GM21723 (cell line): ENCODE data around the gene HOXA10.
A peak's percentile ranks its signal among the peaks of the same experiment; 100 is the strongest.

Experiments
- ATAC-seq: cut with Tn5 transposase; IDR thresholded peaks from one replicate; pipeline ENCODE4 v1.9.1; 2021; ENCODE audit warnings: mild to moderate bottlenecking, moderate library complexity; ENCODE audit not compliant: unreplicated experiment

The HOXA10 gene

GRCh38 chr7:27168265-27168947 is 5.7 kb downstream of the HOXA10 start:
- ATAC-seq: no peak

GRCh38 chr7:27167916-27168264 is 6.2 kb downstream of the HOXA10 start:
- no peak for ATAC-seq

GRCh38 chr7:27166531-27167505 is 7.3 kb downstream of the HOXA10 start:
- ATAC-seq: no peak

- ATAC-seq: no peak
These were observed 8.1 kb downstream of the HOXA10 start for GRCh38 chr7:27165996-27166530.

GRCh38 chr7:27165089-27165995 is 8.8 kb downstream of the HOXA10 start, which contains the start of gene HOXA9:
Gene HOXA9 (minus strand): TSS chr7:27165537. CDS start chr7:27165457, 80 bp downstream.
- ATAC-seq: no peak

- no peak for ATAC-seq
These were observed 9.6 kb downstream of the HOXA10 start for GRCh38 chr7:27164367-27165088.

- ATAC-seq: no peak
These were observed 10.1 kb downstream of the HOXA10 start for GRCh38 chr7:27164045-27164366.

- no peak for ATAC-seq
These were observed 10.7 kb downstream of the HOXA10 start for GRCh38 chr7:27163288-27164044.

GRCh38 chr7:27162561-27163287 is 11.4 kb downstream of the HOXA10 start:
- no peak for ATAC-seq

GRCh38 chr7:27161721-27162560 is 12.2 kb downstream of the HOXA10 start:
- no peak for ATAC-seq

GRCh38 chr7:27161214-27161720 is 12.9 kb downstream of the HOXA10 start:
- ATAC-seq: no peak

GRCh38 chr7:27160546-27161213 is 13.4 kb downstream of the HOXA10 start:
- ATAC-seq: peak; percentile 65

GRCh38 chr7:27160145-27160545 is 14.0 kb downstream of the HOXA10 start:
- ATAC-seq: peak; percentile 21

- ATAC-seq: no peak
These were observed 14.6 kb downstream of the HOXA10 start for GRCh38 chr7:27159266-27160144.

- ATAC-seq: no peak
These were observed 15.5 kb downstream of the HOXA10 start for GRCh38 chr7:27158436-27159265.
